Ishikawa (cell line): ENCODE data around the gene PROCA1.

ENCODE experiments used
- CEBPB ChIP-seq: IDR thresholded peaks from 2 replicates; pipeline ENCODE4 v1.6.1; 2012
- CREB1 ChIP-seq: IDR thresholded peaks from 2 replicates; pipeline ENCODE4 v1.6.1; 2012; ENCODE audit warnings: low read depth
- EGR1 ChIP-seq: IDR thresholded peaks from 2 replicates; pipeline ENCODE4 v1.6.1; 2012
- EP300 ChIP-seq: IDR thresholded peaks from 2 replicates; pipeline ENCODE4 v1.6.1; 2012; ENCODE audit warnings: borderline replicate concordance
- FOXM1 ChIP-seq: IDR thresholded peaks from 2 replicates; pipeline ENCODE4 v1.6.1; 2012; ENCODE audit warnings: low read depth, borderline replicate concordance
- NFIC ChIP-seq: IDR thresholded peaks from 2 replicates; pipeline ENCODE4 v1.6.1; 2012
- RAD21 ChIP-seq: IDR thresholded peaks from 2 replicates; pipeline ENCODE4 v1.6.1; 2012; ENCODE audit warnings: low read depth
- TAF1 ChIP-seq: IDR thresholded peaks from 2 replicates; pipeline ENCODE4 v1.6.1; 2012; ENCODE audit warnings: low read depth, mild to moderate bottlenecking
- TCF12 ChIP-seq: IDR thresholded peaks from 2 replicates; pipeline ENCODE4 v1.6.1; 2012; ENCODE audit warnings: low read depth
- TEAD4 ChIP-seq: IDR thresholded peaks from 2 replicates; pipeline ENCODE4 v1.6.1; 2012
- YY1 ChIP-seq: IDR thresholded peaks from 2 replicates; pipeline ENCODE4 v1.6.1; 2012; ENCODE audit warnings: low read depth
- ZBTB7A ChIP-seq: IDR thresholded peaks from 2 replicates; pipeline ENCODE4 v1.6.1; 2012; ENCODE audit warnings: low read depth
- TF ChIP-seq, protein P1 (sequence below): IDR thresholded peaks from 2 replicates; pipeline ENCODE4 v1.6.1; 2012
- TF ChIP-seq, protein P2 (sequence below): IDR thresholded peaks from 2 replicates; pipeline ENCODE4 v1.6.1; 2012
- TF ChIP-seq, protein P3 (sequence below): IDR thresholded peaks from 2 replicates; pipeline ENCODE4 v1.6.1; 2012; ENCODE audit warnings: low read depth, mild to moderate bottlenecking

Gene PROCA1

DNA sequence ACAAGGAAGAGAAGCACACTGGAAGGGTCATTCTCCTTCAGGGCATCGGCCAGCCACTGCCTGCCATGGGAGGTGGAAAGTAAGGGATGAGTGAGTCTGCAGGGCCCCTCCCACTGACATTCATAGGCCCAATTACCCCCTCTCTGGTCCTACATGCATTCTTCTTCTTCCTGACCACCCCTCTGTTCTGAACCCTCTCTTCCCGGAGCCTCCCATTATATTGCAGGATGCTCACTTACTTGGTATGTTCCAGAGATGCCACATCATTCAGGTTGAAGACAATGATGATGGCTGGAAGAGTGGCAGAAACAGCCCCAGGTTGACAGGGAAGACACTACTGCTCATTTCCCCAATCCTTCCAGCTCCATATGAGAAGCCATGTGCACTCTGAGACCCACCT is 3.5 kb upstream of the PROCA1 start:
- TF ChIP-seq TEAD4 (no peak), EGR1 (no peak)

DNA sequence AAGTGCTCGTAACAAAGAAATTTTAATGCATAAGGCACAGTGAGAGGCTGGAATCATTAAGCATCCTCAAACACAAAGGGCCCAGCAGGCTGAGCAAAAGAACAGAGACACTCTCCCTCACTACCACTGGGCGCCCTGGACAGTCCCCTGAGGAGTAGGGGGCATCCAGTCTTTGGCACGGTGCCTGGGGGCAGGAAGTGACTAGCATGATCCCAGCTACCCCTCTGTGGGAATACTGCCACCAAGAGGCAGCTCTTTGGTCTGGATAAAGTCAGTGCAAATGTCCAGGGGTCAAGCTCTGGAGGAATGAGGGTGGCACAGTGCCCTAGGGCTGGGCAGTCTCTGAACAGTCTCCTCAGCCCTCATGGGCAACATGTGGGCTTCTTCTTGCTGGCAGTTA is 2.6 kb upstream of the PROCA1 start:
- no peak for TF ChIP-seq TEAD4
- no peak for TF ChIP-seq CREB1
- TF ChIP-seq NFIC, result no peak
- TF ChIP-seq, protein P1, sequence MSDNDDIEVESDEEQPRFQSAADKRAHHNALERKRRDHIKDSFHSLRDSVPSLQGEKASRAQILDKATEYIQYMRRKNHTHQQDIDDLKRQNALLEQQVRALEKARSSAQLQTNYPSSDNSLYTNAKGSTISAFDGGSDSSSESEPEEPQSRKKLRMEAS, result no peak
- TF ChIP-seq RAD21, result no peak
- no peak for TF ChIP-seq YY1
- TF ChIP-seq ZBTB7A, result no peak

DNA sequence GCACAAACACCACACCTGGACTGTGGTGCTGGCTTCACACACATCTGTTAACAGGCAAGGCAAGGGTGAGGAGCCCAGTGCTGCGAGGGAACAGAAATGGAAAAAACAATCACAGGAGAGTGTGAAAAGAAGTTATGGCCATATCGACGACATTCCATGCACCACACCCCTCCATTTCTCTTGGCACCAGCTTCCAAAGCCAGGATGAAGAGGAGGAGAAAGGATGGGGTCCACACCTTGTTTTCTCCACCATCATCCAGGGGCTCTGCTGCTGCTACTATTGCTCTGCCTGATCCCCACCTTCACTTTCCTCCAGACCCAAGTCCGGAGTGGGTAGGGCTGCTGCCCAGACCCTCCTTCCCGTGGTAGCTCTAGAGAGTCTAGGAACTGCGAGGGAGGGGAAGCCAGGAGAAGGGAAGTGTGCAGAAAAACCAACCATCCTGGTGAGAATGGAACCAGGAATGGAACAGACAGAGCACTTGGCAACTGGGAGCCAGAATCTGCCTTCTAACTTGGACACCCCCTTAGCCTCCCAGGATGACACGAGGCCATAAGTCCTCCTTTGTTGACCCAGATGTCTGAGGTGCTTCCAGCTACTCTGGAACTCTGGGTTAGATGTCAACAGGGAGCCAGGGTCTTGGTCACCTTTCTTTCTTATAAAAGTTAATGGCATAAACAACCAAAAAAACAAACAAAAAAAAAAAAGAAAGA is 1.2 kb upstream of the PROCA1 start:
- no peak for TF ChIP-seq CEBPB
- no peak for TF ChIP-seq NFIC
- TF ChIP-seq, protein P2, sequence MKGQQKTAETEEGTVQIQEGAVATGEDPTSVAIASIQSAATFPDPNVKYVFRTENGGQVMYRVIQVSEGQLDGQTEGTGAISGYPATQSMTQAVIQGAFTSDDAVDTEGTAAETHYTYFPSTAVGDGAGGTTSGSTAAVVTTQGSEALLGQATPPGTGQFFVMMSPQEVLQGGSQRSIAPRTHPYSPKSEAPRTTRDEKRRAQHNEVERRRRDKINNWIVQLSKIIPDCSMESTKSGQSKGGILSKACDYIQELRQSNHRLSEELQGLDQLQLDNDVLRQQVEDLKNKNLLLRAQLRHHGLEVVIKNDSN, result no peak
- no peak for TF ChIP-seq EGR1
- no peak for TF ChIP-seq TAF1
- no peak for TF ChIP-seq TEAD4

DNA sequence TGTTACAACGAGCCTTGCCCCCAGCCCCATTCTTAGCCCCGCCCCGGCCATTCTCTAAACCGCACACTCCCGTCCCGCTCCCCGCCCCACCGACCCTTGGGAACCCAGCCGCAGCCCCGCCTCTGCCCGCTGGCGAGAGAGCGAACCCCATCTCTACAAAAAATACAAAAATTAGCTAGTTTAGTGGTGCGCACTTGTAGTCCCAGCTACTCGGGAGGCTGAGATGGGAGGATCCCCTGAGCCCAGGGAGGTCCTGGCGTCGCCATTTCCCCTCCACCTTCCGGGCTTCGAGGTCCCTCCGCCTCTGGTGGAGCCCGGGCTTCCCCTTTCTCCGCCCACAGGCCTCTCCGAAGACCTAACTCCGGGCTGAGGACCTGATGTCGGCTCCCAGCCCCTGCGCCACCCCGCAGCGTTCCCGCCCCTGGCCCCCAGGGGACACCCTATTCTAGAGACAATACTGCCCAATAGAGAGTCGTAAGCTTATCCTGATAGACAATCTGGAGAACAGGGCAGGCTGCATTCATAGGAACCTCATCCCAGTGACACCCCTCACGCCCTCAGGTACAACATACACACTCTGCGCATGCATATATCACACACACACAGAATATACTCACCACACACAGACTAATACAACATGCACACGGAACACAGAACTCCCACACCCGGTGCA is 480 bp upstream of the PROCA1 start:
- TF ChIP-seq NFIC (no peak), CEBPB (no peak), CREB1 (no peak), RAD21 (no peak), TEAD4 (no peak), EGR1 (no peak), YY1 (no peak), FOXM1 (no peak), ZBTB7A (no peak), TCF12 (no peak), EP300 (no peak), TAF1 (no peak)
- TF ChIP-seq, protein P1, result no peak
- TF ChIP-seq, protein P2, result no peak
- TF ChIP-seq, protein P3, sequence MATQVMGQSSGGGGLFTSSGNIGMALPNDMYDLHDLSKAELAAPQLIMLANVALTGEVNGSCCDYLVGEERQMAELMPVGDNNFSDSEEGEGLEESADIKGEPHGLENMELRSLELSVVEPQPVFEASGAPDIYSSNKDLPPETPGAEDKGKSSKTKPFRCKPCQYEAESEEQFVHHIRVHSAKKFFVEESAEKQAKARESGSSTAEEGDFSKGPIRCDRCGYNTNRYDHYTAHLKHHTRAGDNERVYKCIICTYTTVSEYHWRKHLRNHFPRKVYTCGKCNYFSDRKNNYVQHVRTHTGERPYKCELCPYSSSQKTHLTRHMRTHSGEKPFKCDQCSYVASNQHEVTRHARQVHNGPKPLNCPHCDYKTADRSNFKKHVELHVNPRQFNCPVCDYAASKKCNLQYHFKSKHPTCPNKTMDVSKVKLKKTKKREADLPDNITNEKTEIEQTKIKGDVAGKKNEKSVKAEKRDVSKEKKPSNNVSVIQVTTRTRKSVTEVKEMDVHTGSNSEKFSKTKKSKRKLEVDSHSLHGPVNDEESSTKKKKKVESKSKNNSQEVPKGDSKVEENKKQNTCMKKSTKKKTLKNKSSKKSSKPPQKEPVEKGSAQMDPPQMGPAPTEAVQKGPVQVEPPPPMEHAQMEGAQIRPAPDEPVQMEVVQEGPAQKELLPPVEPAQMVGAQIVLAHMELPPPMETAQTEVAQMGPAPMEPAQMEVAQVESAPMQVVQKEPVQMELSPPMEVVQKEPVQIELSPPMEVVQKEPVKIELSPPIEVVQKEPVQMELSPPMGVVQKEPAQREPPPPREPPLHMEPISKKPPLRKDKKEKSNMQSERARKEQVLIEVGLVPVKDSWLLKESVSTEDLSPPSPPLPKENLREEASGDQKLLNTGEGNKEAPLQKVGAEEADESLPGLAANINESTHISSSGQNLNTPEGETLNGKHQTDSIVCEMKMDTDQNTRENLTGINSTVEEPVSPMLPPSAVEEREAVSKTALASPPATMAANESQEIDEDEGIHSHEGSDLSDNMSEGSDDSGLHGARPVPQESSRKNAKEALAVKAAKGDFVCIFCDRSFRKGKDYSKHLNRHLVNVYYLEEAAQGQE, result no peak

DNA sequence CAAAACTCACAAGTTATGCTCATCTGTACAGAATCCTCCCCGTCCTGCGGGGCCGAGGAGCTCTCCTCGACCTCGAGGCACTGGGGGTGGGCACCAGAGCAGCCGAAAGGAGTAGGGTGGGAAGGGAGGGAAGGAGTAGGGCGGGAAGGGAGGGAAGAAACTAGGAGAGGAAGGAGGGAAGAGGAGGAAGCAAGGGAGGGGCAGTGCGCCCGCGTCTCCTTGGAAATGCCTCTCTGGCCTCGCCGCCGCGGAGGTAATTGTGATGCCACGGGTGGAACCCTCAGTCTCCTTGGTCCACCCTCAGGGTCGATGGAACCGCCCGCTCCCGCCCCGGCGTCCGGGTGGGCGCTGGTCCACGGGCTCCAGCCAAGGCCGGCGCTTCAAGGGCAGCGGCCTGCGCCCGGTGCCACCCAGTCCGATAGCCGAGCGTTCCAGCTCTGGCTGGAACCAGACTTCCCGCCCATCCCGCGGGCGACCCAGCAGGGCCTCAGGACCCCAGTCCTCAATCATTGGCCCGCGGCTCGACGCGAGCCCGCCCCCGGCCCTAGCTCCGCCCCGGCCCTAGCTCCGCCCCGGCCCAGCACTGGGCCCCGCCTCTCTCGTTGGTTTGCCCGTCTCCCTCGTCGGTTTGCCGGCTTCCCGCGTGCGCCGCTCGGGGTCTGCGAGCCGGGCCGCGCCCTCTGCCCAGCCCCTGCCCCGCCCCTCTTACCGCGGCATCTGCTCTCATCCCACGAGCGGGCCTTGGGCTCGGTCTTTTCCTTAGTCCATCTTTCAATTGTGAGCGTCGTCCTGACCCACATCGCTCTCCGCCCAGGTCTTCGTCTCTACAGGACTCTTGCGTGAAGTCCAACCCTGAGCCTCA is 596 bp downstream of the PROCA1 start:
- no peak for TF ChIP-seq CREB1
- TF ChIP-seq ZBTB7A, result peak; percentile 50; the same call in 1 of the 2 replicates
- TF ChIP-seq EP300, result 0 out of 2 replicates have a peak, but pooled peaks have one; percentile 23
- peak; percentile 68 for TF ChIP-seq TAF1
- TF ChIP-seq, protein P1, result peak; percentile 76
- TF ChIP-seq, protein P2, result no peak
- TF ChIP-seq EGR1, result no peak

DNA sequence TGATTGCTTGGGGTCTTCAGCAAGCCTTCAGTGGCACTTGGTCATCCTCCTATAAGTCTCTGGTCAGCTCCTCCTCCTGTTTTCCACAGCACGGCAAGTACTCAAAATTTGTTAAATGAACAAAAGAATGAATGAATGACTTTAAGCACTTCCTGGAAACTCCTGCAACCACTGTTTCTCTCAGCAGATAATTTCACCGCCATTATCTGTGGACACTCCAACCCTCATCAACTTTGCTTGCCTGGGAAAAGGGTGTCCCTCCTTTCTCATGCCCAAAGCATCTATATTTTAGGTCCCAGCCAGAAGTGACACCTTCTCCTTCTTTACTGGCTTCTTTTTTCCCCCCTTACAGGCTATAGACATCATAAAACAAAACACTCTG is 4.4 kb downstream of the PROCA1 start:
- TF ChIP-seq TCF12 (no peak), CEBPB (no peak), NFIC (no peak), FOXM1 (no peak)
